Ascending aorta (tissue), 2 donors: ENCODE results near the gene TDRKH. TPM values are rescaled to one million over a fixed set of nuclear protein-coding genes. Genes with fewer than 3 reads are reported as not detected.
"Not testable (repeated sequence)": the region's sequence is repeated elsewhere in the genome, so short reads cannot be mapped to it uniquely, and the experiment has no call there.

Source experiments
- DNase-seq, 2 donors: peaks; one replicate each; pipeline ENCODE4 v3.0.0-alpha.2; 2019; ENCODE audit warnings: low spot score in 2 of 2
- H3K27ac ChIP-seq, 2 donors: fragments of 200-600 bp; sonication (generic); one replicate each; pipeline ENCODE4 v1.5.1; 2016 to 2017; ENCODE audit warnings: mild to moderate bottlenecking in 1 of 2
- H3K27me3 ChIP-seq: fragments of 200-600 bp; sonication (generic); one replicate; pipeline ENCODE4 v1.5.1; 2017
- H3K36me3 ChIP-seq, 2 donors: fragments of 200-600 bp; sonication (generic); one replicate each; pipeline ENCODE4 v1.5.1; 2016
- H3K4me1 ChIP-seq, 2 donors: fragments of 200-600 bp; sonication (generic); one replicate each; pipeline ENCODE4 v1.5.1; 2016 to 2017; ENCODE audit warnings: mild to moderate bottlenecking in 1 of 2
- H3K4me3 ChIP-seq, 2 donors: fragments of 200-600 bp; sonication (generic); one replicate each; pipeline ENCODE4 v1.5.1; 2016 to 2017; ENCODE audit warnings: mild to moderate bottlenecking in 1 of 2
- H3K9me3 ChIP-seq, 2 donors: fragments of 200-600 bp; sonication (generic); one replicate each; pipeline ENCODE4 v1.5.1; 2016
- intact Hi-C: fragments of 100-400 bp; cut with DNase I; formaldehyde crosslinking; loops from one replicate; pipeline ENCODE4 v1.15.1; 2023
- total RNA-seq: library from RNA; depleted of rRNA; stranded (reverse); fragments of >200 nt; gene quantifications from one replicate; pipeline ENCODE4 v1.1.0, GENCODE V29; 2016
- TF ChIP-seq, protein P1 (sequence below), 3 experiments: fragments of 200-600 bp in 2 of 3; fragments of 450-650 bp in 1 of 3; sonication (generic) in 2 of 3; IDR thresholded peaks; one replicate each; pipeline ENCODE4 v1.5.1; 2016 to 2019; ENCODE audit warnings: antibody characterized with exemption in 3 of 3, mild to moderate bottlenecking in 1 of 3, moderate library complexity in 1 of 3

Gene TDRKH
- total RNA-seq, 1 donor from 2014 or later = 1.5 TPM

- DNase-seq = no peak
- Histone ChIP-seq H3K4me1 (no peaks in the 10 kb centered on the region), H3K27ac (no peak overlapping the region), H3K4me3 (no peak overlapping the region), H3K27me3 (no peaks in the 10 kb centered on the region), H3K36me3 (peaks cover 3 to 16% of the 10 kb centered on the region in 2 donors), H3K9me3 (no peaks in the 10 kb centered on the region)
- TF ChIP-seq, protein P1, sequence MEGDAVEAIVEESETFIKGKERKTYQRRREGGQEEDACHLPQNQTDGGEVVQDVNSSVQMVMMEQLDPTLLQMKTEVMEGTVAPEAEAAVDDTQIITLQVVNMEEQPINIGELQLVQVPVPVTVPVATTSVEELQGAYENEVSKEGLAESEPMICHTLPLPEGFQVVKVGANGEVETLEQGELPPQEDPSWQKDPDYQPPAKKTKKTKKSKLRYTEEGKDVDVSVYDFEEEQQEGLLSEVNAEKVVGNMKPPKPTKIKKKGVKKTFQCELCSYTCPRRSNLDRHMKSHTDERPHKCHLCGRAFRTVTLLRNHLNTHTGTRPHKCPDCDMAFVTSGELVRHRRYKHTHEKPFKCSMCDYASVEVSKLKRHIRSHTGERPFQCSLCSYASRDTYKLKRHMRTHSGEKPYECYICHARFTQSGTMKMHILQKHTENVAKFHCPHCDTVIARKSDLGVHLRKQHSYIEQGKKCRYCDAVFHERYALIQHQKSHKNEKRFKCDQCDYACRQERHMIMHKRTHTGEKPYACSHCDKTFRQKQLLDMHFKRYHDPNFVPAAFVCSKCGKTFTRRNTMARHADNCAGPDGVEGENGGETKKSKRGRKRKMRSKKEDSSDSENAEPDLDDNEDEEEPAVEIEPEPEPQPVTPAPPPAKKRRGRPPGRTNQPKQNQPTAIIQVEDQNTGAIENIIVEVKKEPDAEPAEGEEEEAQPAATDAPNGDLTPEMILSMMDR (IDR thresholded peaks at IDR 0.05) = no peak
- intact Hi-C loops = no loop called here
Measured at GRCh38 chr1:151782741-151783140, 7.6 kb downstream of the TDRKH start.

GRCh38 chr1:151782026-151782425 is 8.3 kb downstream of the TDRKH start:
- H3K4me1 ChIP-seq, H3K27me3 ChIP-seq, H3K27ac ChIP-seq, intact Hi-C loops, H3K9me3 ChIP-seq, DNase-seq, H3K4me3 ChIP-seq: not testable (repeated sequence)
- peaks cover 3 to 16% of the 10 kb centered on the region in 2 donors for H3K36me3 ChIP-seq

GRCh38 chr1:151780736-151781135 is 9.6 kb downstream of the TDRKH start:
- H3K4me3 ChIP-seq, DNase-seq, intact Hi-C loops, H3K9me3 ChIP-seq, H3K4me1 ChIP-seq, H3K27ac ChIP-seq, H3K27me3 ChIP-seq: not testable (repeated sequence)
- H3K36me3 ChIP-seq = peaks cover 7 to 22% of the 10 kb centered on the region in 2 donors

DNA sequence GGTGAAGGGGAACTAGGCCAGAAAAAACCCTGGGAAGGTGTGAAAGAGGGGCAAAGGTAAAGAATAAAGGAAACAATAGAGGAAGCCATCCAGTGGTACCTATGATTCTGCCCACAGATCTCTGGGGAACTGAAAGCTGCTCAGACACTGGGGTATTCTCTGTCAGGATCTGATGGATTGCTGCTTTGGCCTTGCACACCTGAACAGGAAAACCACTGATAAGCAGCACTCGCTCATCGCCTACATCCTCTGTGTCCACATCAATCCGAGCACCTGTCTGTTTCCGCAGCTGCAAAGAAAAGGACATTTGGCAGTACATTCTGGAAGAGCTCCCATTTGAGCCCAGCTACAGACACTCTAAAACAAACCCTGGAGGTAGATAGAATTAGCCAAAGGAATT is 10.4 kb downstream of the TDRKH start:
- Histone ChIP-seq H3K4me3 (no peak overlapping the region), H3K27ac (no peak overlapping the region), H3K9me3 (no peaks in the 10 kb centered on the region), H3K36me3 (peaks cover 7 to 29% of the 10 kb centered on the region in 2 donors), H3K27me3 (no peaks in the 10 kb centered on the region), H3K4me1 (no peaks in the 10 kb centered on the region)
- intact Hi-C loops = no loop called here
- TF ChIP-seq, protein P1 (IDR thresholded peaks at IDR 0.05) = no peak
- no peak for DNase-seq

DNA sequence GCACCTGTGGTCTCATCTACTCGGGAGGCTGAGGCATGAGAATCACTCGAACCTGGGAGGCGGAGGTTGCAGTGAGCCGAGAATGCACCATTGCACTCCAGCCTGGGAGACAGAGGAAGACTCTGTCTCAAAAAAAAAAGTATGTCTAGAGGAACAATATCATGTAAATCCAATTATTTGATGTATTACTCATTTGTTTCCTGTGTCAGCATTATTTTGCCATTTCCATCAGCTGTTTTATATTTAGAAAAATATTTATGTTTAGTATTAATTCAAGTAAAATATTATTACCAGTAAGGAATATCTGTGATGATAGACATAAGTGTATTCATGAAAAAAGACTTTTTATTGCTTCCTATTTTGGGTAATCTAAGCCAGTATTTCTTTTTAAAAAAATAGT is 13.0 kb downstream of the TDRKH start:
- H3K4me1 ChIP-seq = no peaks in the 10 kb centered on the region
- TF ChIP-seq, protein P1 (IDR thresholded peaks at IDR 0.05) = no peak
- no peaks in the 10 kb centered on the region for H3K9me3 ChIP-seq
- peaks cover 7 to 39% of the 10 kb centered on the region in 2 donors for H3K36me3 ChIP-seq
- no peaks in the 10 kb centered on the region for H3K27me3 ChIP-seq
- DNase-seq = no peak
- no peak overlapping the region for H3K4me3 ChIP-seq
- no peak overlapping the region for H3K27ac ChIP-seq
- intact Hi-C loops = no loop called here

GRCh38 chr1:151776665-151777062 is 13.6 kb downstream of the TDRKH start:
- TF ChIP-seq, protein P1 (IDR thresholded peaks at IDR 0.05) = no peak
- peaks cover 7 to 37% of the 10 kb centered on the region in 2 donors for H3K36me3 ChIP-seq
- no peak overlapping the region for H3K27ac ChIP-seq
- no peaks in the 10 kb centered on the region for H3K9me3 ChIP-seq
- DNase-seq = no peak
- no peaks in the 10 kb centered on the region for H3K27me3 ChIP-seq
- no peak overlapping the region for H3K4me3 ChIP-seq
- H3K4me1 ChIP-seq = no peaks in the 10 kb centered on the region
- intact Hi-C loops = no loop called here
